GM23248 (cell line): ENCODE data around the gene SPDYE6.
"Not testable (repeated sequence)": the region's sequence is repeated elsewhere in the genome, so short reads cannot be mapped to it uniquely, and the experiment has no call there.

ENCODE experiments used
- EZH2 ChIP-seq: fragments of 200-600 bp; sonication (generic); IDR thresholded peaks from 2 replicates; pipeline ENCODE4 v1.6.1; 2018; ENCODE audit warnings: antibody characterized with exemption, mild to moderate bottlenecking; ENCODE audit not compliant: insufficient read depth, poor library complexity, severe bottlenecking
- EZH2phosphoT487 ChIP-seq: fragments of 200-600 bp; sonication (generic); IDR thresholded peaks from 2 replicates; pipeline ENCODE4 v1.6.1; 2018; ENCODE audit warnings: antibody characterized with exemption, moderate library complexity, mild to moderate bottlenecking, low read depth; ENCODE audit not compliant: insufficient read depth

- not testable (repeated sequence) for TF ChIP-seq EZH2, EZH2phosphoT487
These were observed 9.1 kb upstream of the SPDYE6 start for GRCh38 chr7:102365390-102365789.
